ACHN (cell line): ENCODE data around the gene TSHR.
"Not testable (repeated sequence)": the region's sequence is repeated elsewhere in the genome, so short reads cannot be mapped to it uniquely, and the experiment has no call there.

Experiments used
- DNase-seq: peaks from one replicate; pipeline ENCODE4 v3.0.0-alpha.2; 2015
- in situ Hi-C: cut with HindIII; loops from 2 replicates; pipeline ENCODE4 v1.10.0; 2017; ENCODE audit warnings: low sequenced_read_pairs, low pct_ligation_motif_present, low pct_unique_long_range_greater_than_20kb

TSHR gene

GRCh38 chr14:81105961-81106360 is 150.5 kb downstream of the TSHR start:
- no peak for DNase-seq
- in situ Hi-C loops = no loop called here

GRCh38 chr14:81110186-81110585 is 154.8 kb downstream of the TSHR start:
- in situ Hi-C loops = no loop called here
- no peak for DNase-seq

GRCh38 chr14:81113176-81113575 is 157.8 kb downstream of the TSHR start:
- in situ Hi-C loops = no loop called here

GRCh38 chr14:81113945-81114820 is 158.8 kb downstream of the TSHR start:
- DNase-seq, in situ Hi-C loops: not testable (repeated sequence)

More at GRCh38 chr14:81113176-81113575, 157.8 kb downstream of the TSHR start:
- no peak for DNase-seq

GRCh38 chr14:81120501-81120900 is 165.1 kb downstream of the TSHR start:
- no peak for DNase-seq

GRCh38 chr14:81122326-81122725 is 166.9 kb downstream of the TSHR start:
- in situ Hi-C loops = no loop called here
- no peak for DNase-seq

More at GRCh38 chr14:81120501-81120900, 165.1 kb downstream of the TSHR start:
- in situ Hi-C loops = no loop called here

- in situ Hi-C loops = no loop called here
- no peak for DNase-seq
These were observed 168.4 kb downstream of the TSHR start for GRCh38 chr14:81123811-81124210.

- DNase-seq = no peak
- in situ Hi-C loops = no loop called here
These were observed 170.1 kb downstream of the TSHR start for GRCh38 chr14:81125536-81125935.

- DNase-seq = no peak
- in situ Hi-C loops = no loop called here
These were observed 172.4 kb downstream of the TSHR start for GRCh38 chr14:81127785-81128184.

GRCh38 chr14:81129242-81129641 is 173.8 kb downstream of the TSHR start:
- in situ Hi-C loops = no loop called here

GRCh38 chr14:81132468-81132867 is 177.0 kb downstream of the TSHR start:
- DNase-seq = no peak
- in situ Hi-C loops = no loop called here

More at GRCh38 chr14:81129242-81129641, 173.8 kb downstream of the TSHR start:
- DNase-seq = no peak

- no peak for DNase-seq
- in situ Hi-C loops = no loop called here
These were observed 178.0 kb downstream of the TSHR start for GRCh38 chr14:81133400-81133799.

- in situ Hi-C loops = no loop called here
- peak; percentile 75 for DNase-seq
These were observed 181.9 kb downstream of the TSHR start for GRCh38 chr14:81137316-81137715.

GRCh38 chr14:81138429-81138828 is 183.0 kb downstream of the TSHR start:
- no peak for DNase-seq
- in situ Hi-C loops = no loop called here

- DNase-seq = no peak
- in situ Hi-C loops = no loop called here
These were observed 186.0 kb downstream of the TSHR start for GRCh38 chr14:81141426-81141825.

- in situ Hi-C loops = no loop called here
- DNase-seq = no peak
These were observed 188.4 kb downstream of the TSHR start for GRCh38 chr14:81143793-81144192.

GRCh38 chr14:81144824-81145603 is 189.6 kb downstream of the TSHR start:
- DNase-seq = no peak
- in situ Hi-C loops = no loop called here

- DNase-seq = no peak
- in situ Hi-C loops = no loop called here
These were observed 191.9 kb downstream of the TSHR start for GRCh38 chr14:81147140-81147897.

GRCh38 chr14:81148635-81149034 is 193.2 kb downstream of the TSHR start:
- no peak for DNase-seq
- in situ Hi-C loops = no loop called here
